GM18498 (cell line): Measurements from ENCODE around the gene CDKN3.
"Not testable (repeated sequence)": the region's sequence is repeated elsewhere in the genome, so short reads cannot be mapped to it uniquely, and the experiment has no call there.

Source experiments
- ATAC-seq: cut with Tn5 transposase; IDR thresholded peaks from one replicate; pipeline ENCODE4 v1.9.1; 2021; ENCODE audit warnings: mild to moderate bottlenecking, moderate library complexity; ENCODE audit not compliant: unreplicated experiment

CDKN3 gene

GRCh38 chr14:54420478-54421142, 23.8 kb downstream of the CDKN3 start:
- no peak for ATAC-seq

GRCh38 chr14:54423991-54424390, 27.2 kb downstream of the CDKN3 start:
- ATAC-seq = no peak

GRCh38 chr14:54424479-54424901, 27.7 kb downstream of the CDKN3 start:
- ATAC-seq = no peak

- no peak for ATAC-seq
Observed at GRCh38 chr14:54425068-54425467, 28.3 kb downstream of the CDKN3 start.

- no peak for ATAC-seq
Observed at GRCh38 chr14:54425537-54426274, 28.9 kb downstream of the CDKN3 start.

GRCh38 chr14:54427871-54428270, 31.1 kb downstream of the CDKN3 start:
- ATAC-seq = no peak

- ATAC-seq = no peak
Observed at GRCh38 chr14:54428527-54428926, 31.7 kb downstream of the CDKN3 start.

- ATAC-seq = peak; percentile 46
Observed at GRCh38 chr14:54435500-54435981, 38.7 kb downstream of the CDKN3 start.

- ATAC-seq = not testable (repeated sequence)
Observed at GRCh38 chr14:54437954-54438353, 41.1 kb downstream of the CDKN3 start.

GRCh38 chr14:54438703-54439102, 41.9 kb downstream of the CDKN3 start:
- ATAC-seq = no peak

GRCh38 chr14:54440037-54440436, 43.2 kb downstream of the CDKN3 start:
- ATAC-seq = no peak

- no peak for ATAC-seq
Observed at GRCh38 chr14:54440476-54440872, 43.7 kb downstream of the CDKN3 start.

GRCh38 chr14:54440873-54441868, 44.4 kb downstream of the CDKN3 start, which contains the start of gene CNIH1:
Gene CNIH1, minus strand, starts transcription at chr14:54441374. Its CDS starts 47 bp downstream, at chr14:54441327.
- peak; percentile 95 for ATAC-seq

GRCh38 chr14:54442961-54443360, 46.2 kb downstream of the CDKN3 start:
- ATAC-seq = not testable (repeated sequence)

- ATAC-seq = no peak
Observed at GRCh38 chr14:54443981-54444380, 47.2 kb downstream of the CDKN3 start.

- no peak for ATAC-seq
Observed at GRCh38 chr14:54444681-54445080, 47.9 kb downstream of the CDKN3 start.

- no peak for ATAC-seq
Observed at GRCh38 chr14:54446161-54446693, 49.4 kb downstream of the CDKN3 start.

- ATAC-seq = no peak
Observed at GRCh38 chr14:54447231-54447692, 50.5 kb downstream of the CDKN3 start.

- ATAC-seq = no peak
Observed at GRCh38 chr14:54450535-54450934, 53.7 kb downstream of the CDKN3 start.

GRCh38 chr14:54451121-54451601, 54.4 kb downstream of the CDKN3 start:
- ATAC-seq = no peak
